ENCODE measurements around the gene TOM1L2.
"Not testable (repeated sequence)": the region's sequence is repeated elsewhere in the genome, so short reads cannot be mapped to it uniquely, and the experiment has no call there.

Gene TOM1L2

GRCh38 chr17:17944743-17945142 is 27.5 kb downstream of the TOM1L2 start:
- ChIA-PET POLR2A (ENCODE audit: low non-redundant PET) (no interaction called here), CTCF (no interaction called here)
- no peak for TF ChIP-seq CTCF (conservative IDR thresholded peaks at IDR 0.05; ENCODE audit: low read depth)
- no peak for DNase-seq (ENCODE audit: low spot score)
- no peak overlapping the region; the same call in 1 of the 2 replicates for H3K27ac ChIP-seq

DNA sequence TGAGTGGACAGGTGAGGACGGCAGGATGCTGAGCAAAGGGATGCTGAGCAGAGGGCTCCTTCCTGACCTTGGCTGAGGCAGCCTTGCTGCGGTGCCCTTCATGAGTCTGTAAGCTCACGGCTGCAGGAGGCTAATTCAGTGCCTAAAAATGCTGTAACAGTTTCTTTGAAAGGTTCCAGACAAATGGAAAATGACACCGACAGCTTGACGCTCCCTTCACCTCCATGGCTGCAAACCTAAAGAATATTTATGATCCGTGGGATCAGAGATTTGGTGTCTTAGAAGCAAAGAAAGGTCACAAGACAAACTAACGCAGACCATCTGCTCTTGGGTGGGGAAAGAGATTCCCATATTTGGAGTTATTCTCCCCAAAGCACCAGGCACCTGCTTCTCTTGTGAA is 28.0 kb downstream of the TOM1L2 start:
- ChIA-PET POLR2A (ENCODE audit: low non-redundant PET) (no interaction called here), CTCF (no interaction called here)
- peak overlapping the region; percentile 82 for H3K27ac ChIP-seq
- TF ChIP-seq CTCF (conservative IDR thresholded peaks at IDR 0.05; ENCODE audit: low read depth): no peak
- DNase-seq (ENCODE audit: low spot score): no peak

DNA sequence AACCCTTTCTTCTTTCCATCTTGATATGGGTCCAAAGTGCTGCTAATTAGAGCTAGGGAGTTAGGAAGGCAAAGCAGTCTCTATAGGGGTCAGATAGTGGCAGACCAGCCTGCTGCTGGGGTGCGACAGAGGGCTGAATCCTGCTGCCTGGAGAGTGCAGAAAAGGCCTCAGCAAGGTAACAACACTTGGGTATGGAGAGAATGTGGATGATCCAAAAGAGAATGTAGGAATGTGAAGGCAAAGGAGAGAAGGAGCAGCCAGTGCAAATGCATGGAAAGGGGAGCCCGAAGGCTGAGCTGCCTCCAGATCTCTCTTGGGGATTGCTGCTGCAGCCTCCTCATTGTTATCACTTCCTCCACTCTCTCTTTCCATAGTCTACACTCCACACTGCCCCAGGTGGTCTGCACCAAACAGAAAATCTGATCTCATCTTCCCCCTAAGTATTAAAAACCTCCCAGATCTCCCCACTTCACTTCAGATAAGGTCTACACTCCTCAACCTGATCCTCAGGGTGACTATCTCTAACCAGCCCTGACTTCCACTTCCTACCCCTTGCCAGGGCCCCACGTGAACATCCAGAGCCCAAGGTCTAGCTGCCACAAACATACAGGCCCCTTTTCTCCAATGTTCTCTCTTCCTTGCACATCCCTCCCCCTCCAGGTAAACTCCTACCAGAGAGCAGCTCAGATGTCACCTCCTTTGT is 28.8 kb downstream of the TOM1L2 start:
- POLR2A ChIA-PET (ENCODE audit: low non-redundant PET): no interaction called here
- CTCF ChIA-PET: interaction anchor here (0.6 to 1.0 kb wide), 3 partner anchors 9 to 24 kb away, joined by 3 read pairs; no protein-coding TSS in a partner anchor
- DNase-seq (ENCODE audit: low spot score): no peak
- peak overlapping the region; percentile 82 for H3K27ac ChIP-seq
- no peak for TF ChIP-seq CTCF (conservative IDR thresholded peaks at IDR 0.05; ENCODE audit: low read depth)

DNA sequence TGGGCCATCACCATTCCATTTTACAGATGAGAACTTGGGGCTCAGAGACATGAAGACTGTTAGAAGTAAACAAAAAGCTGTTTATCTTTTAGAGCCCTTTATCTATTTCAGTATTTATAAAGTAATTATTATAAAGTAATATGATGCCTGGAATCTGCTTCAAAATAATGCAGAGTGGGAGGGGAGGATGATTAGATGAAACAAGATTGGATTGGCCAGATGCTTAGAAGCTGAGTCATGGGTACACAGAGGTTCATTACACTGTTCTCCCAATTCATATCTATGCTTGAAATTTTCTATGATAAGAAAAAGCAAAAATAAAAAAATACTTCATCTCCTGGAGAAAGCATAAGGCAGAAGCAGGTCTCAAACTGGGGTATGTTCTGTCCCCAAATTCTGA is 29.4 kb downstream of the TOM1L2 start:
- CTCF ChIA-PET: interaction anchor here (0.6 to 1.0 kb wide), 2 partner anchors 15 to 24 kb away, joined by 3 read pairs; no protein-coding TSS in a partner anchor
- TF ChIP-seq CTCF (conservative IDR thresholded peaks at IDR 0.05; ENCODE audit: low read depth): no peak
- DNase-seq (ENCODE audit: low spot score): peak; percentile 68
- H3K27ac ChIP-seq: peak overlapping the region; percentile 82
- POLR2A ChIA-PET (ENCODE audit: low non-redundant PET): no interaction called here

DNA sequence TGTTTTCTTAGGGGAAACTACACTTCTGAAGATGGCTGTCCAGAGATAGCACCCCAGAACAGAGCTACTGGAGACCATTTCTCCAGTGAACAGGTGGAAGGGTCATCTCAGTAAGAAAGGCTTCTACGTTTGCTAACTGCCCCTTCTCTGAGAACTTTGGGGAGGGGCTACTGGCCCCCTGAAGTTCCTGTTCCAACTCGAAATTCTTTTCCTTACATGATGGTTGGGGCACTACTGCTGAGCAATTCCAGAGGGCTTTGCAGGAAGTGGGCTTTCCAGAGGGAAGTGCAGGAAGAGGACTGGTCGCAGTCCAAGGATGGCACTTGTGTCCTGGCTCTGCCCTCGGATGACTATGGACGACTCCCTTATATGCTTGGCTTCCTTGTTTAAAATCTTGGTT is 31.2 kb downstream of the TOM1L2 start:
- ChIA-PET POLR2A (ENCODE audit: low non-redundant PET) (no interaction called here), CTCF (interaction anchor here (0.8 kb wide), 1 partner anchor 73 kb away, joined by 3 read pairs; no protein-coding TSS in a partner anchor)
- TF ChIP-seq CTCF (conservative IDR thresholded peaks at IDR 0.05; ENCODE audit: low read depth): no peak
- peak overlapping the region; percentile 77 for H3K27ac ChIP-seq
- no peak for DNase-seq (ENCODE audit: low spot score)

- ChIA-PET CTCF (interaction anchor here (0.8 kb wide), 1 partner anchor 73 kb away, joined by 3 read pairs; no protein-coding TSS in a partner anchor), POLR2A (ENCODE audit: low non-redundant PET) (no interaction called here)
- no peak for DNase-seq (ENCODE audit: low spot score)
- TF ChIP-seq CTCF (conservative IDR thresholded peaks at IDR 0.05; ENCODE audit: low read depth): no peak
- H3K27ac ChIP-seq: peak overlapping the region; percentile 77
Observed at GRCh38 chr17:17940441-17940911, 31.7 kb downstream of the TOM1L2 start.

DNA sequence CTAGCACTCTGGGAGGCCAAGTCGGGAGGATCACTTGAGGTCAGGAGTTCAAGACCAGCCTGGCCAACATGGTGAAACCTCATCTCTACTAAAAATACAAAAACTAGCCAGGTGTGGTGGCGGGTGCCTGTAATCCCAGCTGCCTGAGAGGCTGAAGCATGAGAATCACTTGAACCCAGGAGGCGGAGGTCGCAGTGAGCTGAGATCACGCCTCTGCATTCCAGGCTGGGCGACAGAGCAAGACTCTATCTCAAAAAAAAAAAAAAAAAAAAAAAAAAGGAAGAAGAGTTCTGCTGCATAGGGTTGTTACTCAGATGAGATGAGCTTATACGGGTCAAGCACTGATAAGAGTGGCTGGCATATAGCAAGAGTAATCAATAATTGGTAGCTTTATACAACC is 32.3 kb downstream of the TOM1L2 start:
- DNase-seq (ENCODE audit: low spot score); POLR2A ChIA-PET (ENCODE audit: low non-redundant PET); CTCF ChIA-PET: not testable (repeated sequence)
- peak overlapping the region; percentile 77 for H3K27ac ChIP-seq
